HEK293 (cell line): ENCODE results near the gene UBA6.

Experiments used
- TCF7L2 ChIP-seq: IDR thresholded peaks from 2 replicates; pipeline ENCODE4 v1.6.1; 2011; ENCODE audit warnings: low read depth, mild to moderate bottlenecking, inconsistent platforms, low read length, moderate library complexity, borderline replicate concordance
- TRIM28 ChIP-seq: IDR thresholded peaks from 2 replicates; pipeline ENCODE4 v1.6.1; 2011; ENCODE audit warnings: low read length, control low read depth, borderline replicate concordance
- ZFHX2 ChIP-seq: fragments of 450-650 bp; formaldehyde crosslinking; conservative IDR thresholded peaks from 2 replicates; pipeline ENCODE4 v1.5.1; 2016; ENCODE audit warnings: missing biosample characterization, missing genetic modification characterization
- ZNF558 ChIP-seq: fragments of 450-650 bp; formaldehyde crosslinking; IDR thresholded peaks from 2 replicates; pipeline ENCODE4 v1.5.1; 2016; ENCODE audit warnings: missing biosample characterization, missing genetic modification characterization
- ZSCAN16 ChIP-seq: fragments of 450-650 bp; formaldehyde crosslinking; IDR thresholded peaks from 2 replicates; pipeline ENCODE4 v1.5.1; 2016; ENCODE audit warnings: missing biosample characterization, missing genetic modification characterization
- ZSCAN30 ChIP-seq: fragments of 450-650 bp; IDR thresholded peaks from 2 replicates; pipeline ENCODE4 v1.5.1; 2018; ENCODE audit warnings: missing biosample characterization, mild to moderate bottlenecking, missing genetic modification characterization, moderate library complexity
- TF ChIP-seq, protein P1 (sequence below): fragments of 450-650 bp; formaldehyde crosslinking; IDR thresholded peaks from 2 replicates; pipeline ENCODE4 v1.5.1; 2016; ENCODE audit warnings: missing biosample characterization, missing genetic modification characterization
- TF ChIP-seq, protein P2 (sequence below): fragments of 450-650 bp; formaldehyde crosslinking; conservative IDR thresholded peaks from 2 replicates; pipeline ENCODE4 v1.5.1; 2016; ENCODE audit warnings: low read depth, missing biosample characterization, missing genetic modification characterization

DNA sequence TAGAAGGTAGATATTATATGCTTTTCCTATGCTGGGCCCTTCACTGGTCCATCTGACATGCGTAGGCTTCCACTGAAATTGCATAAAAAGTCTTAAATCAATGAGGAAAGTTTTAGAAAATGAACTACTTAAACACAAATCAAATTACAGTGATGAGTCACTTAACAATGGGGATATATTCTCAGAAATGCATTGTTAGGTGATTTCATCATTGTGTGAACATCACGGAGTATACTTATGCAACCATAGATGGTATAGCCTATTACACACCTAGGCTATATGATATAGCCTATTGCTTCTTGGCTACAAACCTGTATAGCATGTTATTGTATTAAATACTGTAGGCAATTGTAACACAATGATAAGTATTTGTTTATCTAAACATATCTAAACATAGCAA lies 132.1 kb downstream of the UBA6 start:
- no peak for TF ChIP-seq ZSCAN16 (tag by site-specific recombination)
- TF ChIP-seq, protein P1, sequence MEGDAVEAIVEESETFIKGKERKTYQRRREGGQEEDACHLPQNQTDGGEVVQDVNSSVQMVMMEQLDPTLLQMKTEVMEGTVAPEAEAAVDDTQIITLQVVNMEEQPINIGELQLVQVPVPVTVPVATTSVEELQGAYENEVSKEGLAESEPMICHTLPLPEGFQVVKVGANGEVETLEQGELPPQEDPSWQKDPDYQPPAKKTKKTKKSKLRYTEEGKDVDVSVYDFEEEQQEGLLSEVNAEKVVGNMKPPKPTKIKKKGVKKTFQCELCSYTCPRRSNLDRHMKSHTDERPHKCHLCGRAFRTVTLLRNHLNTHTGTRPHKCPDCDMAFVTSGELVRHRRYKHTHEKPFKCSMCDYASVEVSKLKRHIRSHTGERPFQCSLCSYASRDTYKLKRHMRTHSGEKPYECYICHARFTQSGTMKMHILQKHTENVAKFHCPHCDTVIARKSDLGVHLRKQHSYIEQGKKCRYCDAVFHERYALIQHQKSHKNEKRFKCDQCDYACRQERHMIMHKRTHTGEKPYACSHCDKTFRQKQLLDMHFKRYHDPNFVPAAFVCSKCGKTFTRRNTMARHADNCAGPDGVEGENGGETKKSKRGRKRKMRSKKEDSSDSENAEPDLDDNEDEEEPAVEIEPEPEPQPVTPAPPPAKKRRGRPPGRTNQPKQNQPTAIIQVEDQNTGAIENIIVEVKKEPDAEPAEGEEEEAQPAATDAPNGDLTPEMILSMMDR (tag by site-specific recombination): no peak
- TF ChIP-seq, protein P2, sequence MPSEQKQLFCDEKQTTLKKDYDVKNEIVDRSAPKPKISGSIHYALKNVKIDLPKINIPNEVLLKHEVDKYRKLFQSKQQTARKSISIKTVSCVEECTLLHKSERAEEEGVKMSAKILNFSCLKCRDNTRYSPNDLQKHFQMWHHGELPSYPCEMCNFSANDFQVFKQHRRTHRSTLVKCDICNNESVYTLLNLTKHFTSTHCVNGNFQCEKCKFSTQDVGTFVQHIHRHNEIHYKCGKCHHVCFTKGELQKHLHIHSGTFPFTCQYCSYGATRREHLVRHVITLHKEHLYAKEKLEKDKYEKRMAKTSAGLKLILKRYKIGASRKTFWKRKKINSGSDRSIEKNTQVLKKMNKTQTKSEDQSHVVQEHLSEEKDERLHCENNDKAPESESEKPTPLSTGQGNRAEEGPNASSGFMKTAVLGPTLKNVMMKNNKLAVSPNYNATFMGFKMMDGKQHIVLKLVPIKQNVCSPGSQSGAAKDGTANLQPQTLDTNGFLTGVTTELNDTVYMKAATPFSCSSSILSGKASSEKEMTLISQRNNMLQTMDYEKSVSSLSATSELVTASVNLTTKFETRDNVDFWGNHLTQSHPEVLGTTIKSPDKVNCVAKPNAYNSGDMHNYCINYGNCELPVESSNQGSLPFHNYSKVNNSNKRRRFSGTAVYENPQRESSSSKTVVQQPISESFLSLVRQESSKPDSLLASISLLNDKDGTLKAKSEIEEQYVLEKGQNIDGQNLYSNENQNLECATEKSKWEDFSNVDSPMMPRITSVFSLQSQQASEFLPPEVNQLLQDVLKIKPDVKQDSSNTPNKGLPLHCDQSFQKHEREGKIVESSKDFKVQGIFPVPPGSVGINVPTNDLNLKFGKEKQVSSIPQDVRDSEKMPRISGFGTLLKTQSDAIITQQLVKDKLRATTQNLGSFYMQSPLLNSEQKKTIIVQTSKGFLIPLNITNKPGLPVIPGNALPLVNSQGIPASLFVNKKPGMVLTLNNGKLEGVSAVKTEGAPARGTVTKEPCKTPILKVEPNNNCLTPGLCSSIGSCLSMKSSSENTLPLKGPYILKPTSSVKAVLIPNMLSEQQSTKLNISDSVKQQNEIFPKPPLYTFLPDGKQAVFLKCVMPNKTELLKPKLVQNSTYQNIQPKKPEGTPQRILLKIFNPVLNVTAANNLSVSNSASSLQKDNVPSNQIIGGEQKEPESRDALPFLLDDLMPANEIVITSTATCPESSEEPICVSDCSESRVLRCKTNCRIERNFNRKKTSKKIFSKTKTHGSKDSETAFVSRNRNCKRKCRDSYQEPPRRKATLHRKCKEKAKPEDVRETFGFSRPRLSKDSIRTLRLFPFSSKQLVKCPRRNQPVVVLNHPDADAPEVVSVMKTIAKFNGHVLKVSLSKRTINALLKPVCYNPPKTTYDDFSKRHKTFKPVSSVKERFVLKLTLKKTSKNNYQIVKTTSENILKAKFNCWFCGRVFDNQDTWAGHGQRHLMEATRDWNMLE (tag by site-specific recombination): no peak
- no peak for TF ChIP-seq TRIM28
- no peak for TF ChIP-seq ZSCAN30 (tag by site-specific recombination)
- TF ChIP-seq TCF7L2: no peak
- no peak for TF ChIP-seq ZNF558 (tag by site-specific recombination)
- no peak for TF ChIP-seq ZFHX2 (tag by site-specific recombination)
